ENCODE data around the gene SLC24A4. TPM values are rescaled to one million over a fixed set of nuclear protein-coding genes. Genes with fewer than 3 reads are reported as not detected.

Gene SLC24A4
- total RNA-seq, 4 donors from 2014 or later, result 0.81 to 3.6 (median 1.4) TPM

DNA sequence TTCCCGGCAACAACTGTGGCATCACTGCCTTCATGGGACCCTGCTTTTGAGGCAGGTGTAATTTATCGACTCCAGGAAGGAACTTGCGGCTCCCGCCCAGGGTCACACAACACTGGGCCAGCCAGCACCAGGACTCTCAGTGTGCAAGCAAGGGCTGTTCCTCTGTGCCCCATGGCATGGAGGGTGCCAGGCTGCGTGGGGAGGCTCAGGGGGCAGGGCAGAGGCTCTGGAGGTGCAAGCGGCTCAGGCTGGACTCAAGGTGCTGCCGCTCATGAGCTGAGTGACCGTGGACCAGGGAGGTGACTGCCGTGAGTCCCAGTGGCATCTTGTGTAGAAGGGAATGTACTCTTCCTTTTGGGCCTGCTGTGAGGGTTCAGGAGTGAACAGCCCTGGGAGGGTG lies 57.6 kb downstream of the SLC24A4 start:
- no peak for ATAC-seq
- Histone ChIP-seq H3K9me3 (no peaks in the 10 kb centered on the region), H3K27ac (no peak overlapping the region), H3K36me3 (no peaks in the 10 kb centered on the region), H3K4me3 (no peak overlapping the region), H3K27me3 (no peaks in the 10 kb centered on the region), H3K4me1 (no peaks in the 10 kb centered on the region)
- 100% methylated on average over 1 of the region's 9 CpGs; no CpG with 5 or more reads in 1 of the 2 donors for WGBS, 2 donors (ENCODE audit: low coverage in 1 of 2)
- TF ChIP-seq, protein P1, sequence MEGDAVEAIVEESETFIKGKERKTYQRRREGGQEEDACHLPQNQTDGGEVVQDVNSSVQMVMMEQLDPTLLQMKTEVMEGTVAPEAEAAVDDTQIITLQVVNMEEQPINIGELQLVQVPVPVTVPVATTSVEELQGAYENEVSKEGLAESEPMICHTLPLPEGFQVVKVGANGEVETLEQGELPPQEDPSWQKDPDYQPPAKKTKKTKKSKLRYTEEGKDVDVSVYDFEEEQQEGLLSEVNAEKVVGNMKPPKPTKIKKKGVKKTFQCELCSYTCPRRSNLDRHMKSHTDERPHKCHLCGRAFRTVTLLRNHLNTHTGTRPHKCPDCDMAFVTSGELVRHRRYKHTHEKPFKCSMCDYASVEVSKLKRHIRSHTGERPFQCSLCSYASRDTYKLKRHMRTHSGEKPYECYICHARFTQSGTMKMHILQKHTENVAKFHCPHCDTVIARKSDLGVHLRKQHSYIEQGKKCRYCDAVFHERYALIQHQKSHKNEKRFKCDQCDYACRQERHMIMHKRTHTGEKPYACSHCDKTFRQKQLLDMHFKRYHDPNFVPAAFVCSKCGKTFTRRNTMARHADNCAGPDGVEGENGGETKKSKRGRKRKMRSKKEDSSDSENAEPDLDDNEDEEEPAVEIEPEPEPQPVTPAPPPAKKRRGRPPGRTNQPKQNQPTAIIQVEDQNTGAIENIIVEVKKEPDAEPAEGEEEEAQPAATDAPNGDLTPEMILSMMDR (IDR thresholded peaks at IDR 0.05), result no peak
- TF ChIP-seq POLR2A (IDR thresholded peaks at IDR 0.05), result no peak
- TF ChIP-seq POLR2AphosphoS5 (IDR thresholded peaks at IDR 0.05), result no peak
- TF ChIP-seq EP300 (IDR thresholded peaks at IDR 0.05), result no peak

DNA sequence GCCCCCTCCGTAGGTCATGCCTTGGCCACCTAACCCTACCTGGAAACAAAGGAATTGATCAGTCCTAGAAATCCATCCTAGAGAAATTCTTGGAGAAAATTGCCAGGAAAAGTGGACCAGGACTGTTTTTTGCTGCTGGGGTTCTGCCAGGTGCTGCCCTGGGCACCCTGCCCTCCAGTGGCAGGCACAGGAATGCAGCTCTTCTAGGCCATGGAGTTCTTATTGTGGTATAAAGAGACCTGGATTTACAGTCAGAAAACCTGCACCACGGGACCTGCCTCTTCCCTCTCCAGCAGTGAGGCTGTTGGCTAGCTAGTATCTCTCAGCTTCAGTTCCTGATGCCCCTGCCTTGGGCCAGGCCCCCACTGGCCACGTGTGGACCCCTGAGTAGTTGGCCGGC lies 59.7 kb downstream of the SLC24A4 start:
- no peak overlapping the region for H3K4me3 ChIP-seq
- no peaks in the 10 kb centered on the region for H3K36me3 ChIP-seq
- no peaks in the 10 kb centered on the region for H3K9me3 ChIP-seq
- H3K4me1 ChIP-seq, result no peaks in the 10 kb centered on the region
- TF ChIP-seq, protein P1 (IDR thresholded peaks at IDR 0.05), result peak in 2 of 4 experiments; percentile 22 to 30
- no peak for TF ChIP-seq POLR2AphosphoS5 (IDR thresholded peaks at IDR 0.05)
- H3K27me3 ChIP-seq, result no peaks in the 10 kb centered on the region
- H3K27ac ChIP-seq, result no peak overlapping the region
- WGBS, 2 donors (ENCODE audit: low coverage in 1 of 2), result 75 to 100% methylated on average over 1 to 2 of the region's 4 CpGs
- no peak for ATAC-seq

DNA sequence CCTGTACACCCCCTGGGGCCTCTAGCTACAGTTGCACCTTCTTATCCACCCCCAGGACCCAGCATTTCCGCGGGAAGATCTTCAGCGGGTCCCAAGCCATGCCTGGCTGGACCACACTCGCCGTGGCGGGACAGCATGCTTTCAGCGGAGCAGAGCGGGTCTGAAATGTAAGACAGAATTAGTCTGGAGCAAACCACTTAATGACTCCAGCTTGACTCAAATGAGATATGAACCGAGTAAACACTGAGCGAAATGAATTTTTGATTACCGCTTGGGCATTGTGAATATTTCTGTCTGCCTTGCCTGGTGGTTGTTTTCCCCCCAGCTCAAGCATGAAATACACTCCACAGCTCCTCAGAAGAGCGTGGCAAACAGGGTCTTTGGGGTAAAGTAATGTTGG lies 60.8 kb downstream of the SLC24A4 start:
- WGBS, 2 donors (ENCODE audit: low coverage in 1 of 2), result 37 to 82% methylated on average over 2 to 5 of the region's 12 CpGs
- no peak for ATAC-seq
- no peak overlapping the region for H3K4me3 ChIP-seq

DNA sequence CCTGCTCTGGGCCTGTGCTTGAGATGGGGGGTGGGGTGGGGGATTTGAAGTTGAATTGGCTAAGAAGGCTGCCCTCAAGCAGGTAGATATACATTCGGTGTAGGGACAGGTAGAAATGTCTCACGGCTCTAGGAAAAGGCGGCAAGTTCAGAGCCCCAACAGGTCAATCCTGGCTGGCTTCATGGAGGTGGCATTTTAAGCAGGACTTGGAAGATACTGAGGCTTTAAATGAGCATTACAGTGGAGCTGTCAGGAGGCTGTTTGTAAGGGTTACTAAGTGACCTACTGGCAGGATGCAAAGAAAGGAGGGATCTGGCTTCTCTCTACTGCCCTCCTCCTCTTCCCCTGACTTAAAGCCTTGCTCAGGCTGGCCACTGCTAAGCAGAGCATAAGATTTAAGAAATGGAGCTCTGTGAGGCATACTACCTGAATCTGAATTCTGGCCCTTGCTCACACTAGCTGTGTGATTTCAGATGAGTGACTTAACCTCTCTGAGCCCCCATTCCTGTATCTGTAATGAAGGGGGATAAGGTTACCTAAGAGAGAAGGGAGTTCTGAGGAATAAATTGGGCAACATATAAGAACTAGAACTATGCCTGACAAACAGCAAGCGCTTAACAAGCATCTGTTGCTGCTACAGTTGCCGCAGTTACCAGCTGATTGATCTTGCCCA lies 61.6 kb downstream of the SLC24A4 start:
- H3K36me3 ChIP-seq, result no peaks in the 10 kb centered on the region
- no peaks in the 10 kb centered on the region for H3K4me1 ChIP-seq
- H3K27me3 ChIP-seq, result no peaks in the 10 kb centered on the region
- ATAC-seq, result no peak
- no peak overlapping the region for H3K27ac ChIP-seq
- WGBS, 2 donors (ENCODE audit: low coverage in 1 of 2), result 84 to 87% methylated on average over 5 of the region's 5 CpGs
- TF ChIP-seq, protein P1 (IDR thresholded peaks at IDR 0.05), result no peak
- TF ChIP-seq POLR2A (IDR thresholded peaks at IDR 0.05), result no peak
- TF ChIP-seq POLR2AphosphoS5 (IDR thresholded peaks at IDR 0.05), result no peak
- TF ChIP-seq EP300 (IDR thresholded peaks at IDR 0.05), result no peak
- no peaks in the 10 kb centered on the region for H3K9me3 ChIP-seq
- no peak overlapping the region for H3K4me3 ChIP-seq

More for the DNA sequence above, 60.8 kb downstream of the SLC24A4 start:
- Histone ChIP-seq H3K27me3 (no peaks in the 10 kb centered on the region), H3K9me3 (no peaks in the 10 kb centered on the region), H3K4me1 (no peaks in the 10 kb centered on the region), H3K36me3 (no peaks in the 10 kb centered on the region), H3K27ac (no peak overlapping the region)
- TF ChIP-seq POLR2AphosphoS5 (IDR thresholded peaks at IDR 0.05) (no peak), EP300 (IDR thresholded peaks at IDR 0.05) (no peak), POLR2A (IDR thresholded peaks at IDR 0.05) (no peak)
- TF ChIP-seq, protein P1 (IDR thresholded peaks at IDR 0.05), result no peak

DNA sequence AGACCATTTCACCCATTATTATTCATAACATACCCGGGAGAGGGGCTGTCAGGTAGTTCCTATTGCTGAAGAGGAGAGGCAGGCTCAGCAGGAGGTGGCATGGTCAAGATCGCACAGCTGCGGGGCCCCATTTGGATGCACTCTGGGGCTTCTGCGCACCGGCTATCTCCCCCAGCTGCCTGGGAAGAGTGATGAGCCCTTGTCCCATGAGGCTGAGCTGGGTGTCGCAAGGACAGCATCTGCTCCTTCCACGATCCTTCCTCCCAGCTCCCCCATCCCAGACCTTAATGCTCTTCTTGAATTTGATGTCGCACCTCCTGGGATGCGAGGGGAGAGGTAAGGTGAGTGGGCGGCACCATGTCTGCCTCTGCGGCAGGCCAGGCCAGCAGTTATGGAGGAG lies 62.6 kb downstream of the SLC24A4 start:
- Histone ChIP-seq H3K4me1 (no peaks in the 10 kb centered on the region), H3K9me3 (peaks cover 0 to under 1% (median 0%) of the 10 kb centered on the region in 3 donors), H3K36me3 (no peaks in the 10 kb centered on the region), H3K4me3 (no peak overlapping the region), H3K27ac (no peak overlapping the region), H3K27me3 (no peaks in the 10 kb centered on the region)
- 67 to 90% methylated on average over 2 to 3 of the region's 11 CpGs for WGBS, 2 donors (ENCODE audit: low coverage in 1 of 2)
- TF ChIP-seq, protein P1 (IDR thresholded peaks at IDR 0.05), result no peak
- TF ChIP-seq EP300 (IDR thresholded peaks at IDR 0.05) (no peak), POLR2A (IDR thresholded peaks at IDR 0.05) (no peak), POLR2AphosphoS5 (IDR thresholded peaks at IDR 0.05) (no peak)
- no peak for ATAC-seq
